K562 (cell line): ENCODE measurements around the gene NDUFAF3. TPM values are rescaled to one million over a fixed set of nuclear protein-coding genes. Genes with fewer than 3 reads are reported as not detected.

Experiments
- BCLAF1 ChIP-seq, 2 experiments: fragments of 450-650 bp in 1 of 2; IDR thresholded peaks; 2 replicates each; pipeline ENCODE4 v1.6.1; 2011 to 2017; ENCODE audit warnings: low read depth in 2 of 2, antibody characterized with exemption in 1 of 2, borderline replicate concordance in 1 of 2, low read length in 1 of 2, mild to moderate bottlenecking in 1 of 2, mixed read lengths in 1 of 2; ENCODE audit not compliant: control insufficient read depth in 1 of 2
- BCOR ChIP-seq: fragments of 450-650 bp; IDR thresholded peaks from 2 replicates; pipeline ENCODE4 v1.6.1; 2016
- CBX8 ChIP-seq: fragments of 200-600 bp; sonication (generic); IDR thresholded peaks from 2 replicates; pipeline ENCODE4 v1.6.1; 2012; ENCODE audit warnings: borderline replicate concordance, mixed run types, low read depth, mild to moderate bottlenecking, moderate library complexity, mixed read lengths, low read length, control low read depth, inconsistent platforms; ENCODE audit not compliant: poor library complexity, severe bottlenecking; ENCODE audit errors: extremely low read depth
- CTCF ChIP-seq, 3 experiments: IDR thresholded peaks in 2 of 3; conservative IDR thresholded peaks in 1 of 3; 2 replicates each; pipeline ENCODE4 v1.5.1; 2011 to 2012; ENCODE audit warnings: low read length in 3 of 3, mild to moderate bottlenecking in 3 of 3, control low read depth in 2 of 3, improper control_type of control experiment in 1 of 3, inconsistent platforms in 1 of 3, low read depth in 1 of 3, mixed read lengths in 1 of 3, moderate library complexity in 1 of 3; ENCODE audit not compliant: insufficient read depth in 2 of 3
- GTF2F1 ChIP-seq: IDR thresholded peaks from 2 replicates; pipeline ENCODE4 v1.6.1; 2011; ENCODE audit warnings: low read depth, low read length, improper control_type of control experiment
- HOMEZ ChIP-seq: fragments of 250-450 bp; sonication (Bioruptor Pico); IDR thresholded peaks from 2 replicates; pipeline ENCODE4 v1.4.0; 2020; ENCODE audit warnings: mild to moderate bottlenecking, moderate library complexity
- NFIX ChIP-seq: fragments of 250-450 bp; sonication (Bioruptor Pico); IDR thresholded peaks from 2 replicates; pipeline ENCODE4 v1.4.0; 2020; ENCODE audit warnings: low read depth, mild to moderate bottlenecking, moderate library complexity
- TCF3 ChIP-seq: sonication (generic); formaldehyde crosslinking; IDR thresholded peaks from 2 replicates; pipeline ENCODE4 v1.4.0; 2020; ENCODE audit warnings: mild to moderate bottlenecking, missing genetic modification reagents
- ZC3H11A ChIP-seq: IDR thresholded peaks from 2 replicates; pipeline ENCODE4 v1.6.1; 2012; ENCODE audit warnings: low read depth, low read length, improper control_type of control experiment
- ZC3H4 ChIP-seq: sonication (generic); formaldehyde crosslinking; IDR thresholded peaks from 2 replicates; pipeline ENCODE4 v1.9.0; 2021; ENCODE audit warnings: missing genetic modification reagents, borderline replicate concordance
- polyA plus RNA-seq, 8 experiments: library from polyadenylated mRNA; depleted of rRNA in 4 of 8; stranded (reverse) in 5 of 8; unstranded in 3 of 8; fragments of >200 nt; fragmentation: Nextera tagmentation in 2 of 8; fragmentation: Illumina TruSeq in 1 of 8; extraction: Ambion mirVana in 2 of 8; extraction: Trizol in 1 of 8; gene quantifications; 2 replicates each; pipeline versions ENCODE4 v1.2.1 to v1.2.3, GENCODE V29; 2011 to 2014; ENCODE audit warnings: inconsistent platforms in 1 of 8, missing spikeins in 1 of 8
- total RNA-seq, 7 experiments: library from RNA; depleted of rRNA in 6 of 7; stranded (reverse); fragments of >200 nt in 6 of 7; fragmentation: Illumina TruSeq in 2 of 7; extraction: Trizol in 2 of 7; gene quantifications; 2 replicates each; pipeline versions ENCODE4 v1.2.1 to v1.2.3, GENCODE V29; 2011 to 2021; ENCODE audit warnings: low replicate concordance in 1 of 7
- TF ChIP-seq, protein P1 (sequence below): sonication (generic); formaldehyde crosslinking; IDR thresholded peaks from 2 replicates; pipeline ENCODE4 v1.8.1; 2023; ENCODE audit warnings: mild to moderate bottlenecking, missing genetic modification reagents
- TF ChIP-seq, protein P2 (sequence below): sonication (generic); formaldehyde crosslinking; IDR thresholded peaks from 2 replicates; pipeline ENCODE4 v1.8.0; 2022; ENCODE audit warnings: mild to moderate bottlenecking, missing genetic modification reagents

NDUFAF3 gene
- total and polyA plus RNA-seq, 9 of the 15 experiments (the other 6 are each of a cell fraction or from before 2014, with no cell fraction given) = 17.0 to 127 (median 36.3) TPM

- TF ChIP-seq HOMEZ (CRISPR knock-in tag) = no peak
- TF ChIP-seq TCF3 = no peak; the same call in 1 of the 2 replicates
- no peak for TF ChIP-seq CBX8
- no peak for TF ChIP-seq ZC3H11A
- TF ChIP-seq BCLAF1 (IDR thresholded peaks at IDR 0.05; ENCODE audit: borderline replicate concordance in 1 of 2, control insufficient read depth in 1 of 2, low read depth in 2 of 2, low read length in 1 of 2) = no peak
- TF ChIP-seq, protein P1, sequence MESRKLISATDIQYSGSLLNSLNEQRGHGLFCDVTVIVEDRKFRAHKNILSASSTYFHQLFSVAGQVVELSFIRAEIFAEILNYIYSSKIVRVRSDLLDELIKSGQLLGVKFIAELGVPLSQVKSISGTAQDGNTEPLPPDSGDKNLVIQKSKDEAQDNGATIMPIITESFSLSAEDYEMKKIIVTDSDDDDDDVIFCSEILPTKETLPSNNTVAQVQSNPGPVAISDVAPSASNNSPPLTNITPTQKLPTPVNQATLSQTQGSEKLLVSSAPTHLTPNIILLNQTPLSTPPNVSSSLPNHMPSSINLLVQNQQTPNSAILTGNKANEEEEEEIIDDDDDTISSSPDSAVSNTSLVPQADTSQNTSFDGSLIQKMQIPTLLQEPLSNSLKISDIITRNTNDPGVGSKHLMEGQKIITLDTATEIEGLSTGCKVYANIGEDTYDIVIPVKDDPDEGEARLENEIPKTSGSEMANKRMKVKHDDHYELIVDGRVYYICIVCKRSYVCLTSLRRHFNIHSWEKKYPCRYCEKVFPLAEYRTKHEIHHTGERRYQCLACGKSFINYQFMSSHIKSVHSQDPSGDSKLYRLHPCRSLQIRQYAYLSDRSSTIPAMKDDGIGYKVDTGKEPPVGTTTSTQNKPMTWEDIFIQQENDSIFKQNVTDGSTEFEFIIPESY = no peak; the same call in 1 of the 2 replicates
- no peak for TF ChIP-seq NFIX (CRISPR knock-in tag)
- TF ChIP-seq, protein P2, sequence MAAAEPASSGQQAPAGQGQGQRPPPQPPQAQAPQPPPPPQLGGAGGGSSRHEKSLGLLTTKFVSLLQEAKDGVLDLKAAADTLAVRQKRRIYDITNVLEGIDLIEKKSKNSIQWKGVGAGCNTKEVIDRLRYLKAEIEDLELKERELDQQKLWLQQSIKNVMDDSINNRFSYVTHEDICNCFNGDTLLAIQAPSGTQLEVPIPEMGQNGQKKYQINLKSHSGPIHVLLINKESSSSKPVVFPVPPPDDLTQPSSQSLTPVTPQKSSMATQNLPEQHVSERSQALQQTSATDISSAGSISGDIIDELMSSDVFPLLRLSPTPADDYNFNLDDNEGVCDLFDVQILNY (CRISPR knock-in tag) = 0 out of 2 replicates have a peak, but pooled peaks have one; percentile 31
- TF ChIP-seq CTCF (IDR thresholded peaks at IDR 0.05 in 2 of 3, conservative IDR thresholded peaks at IDR 0.05 in 1 of 3; ENCODE audit: insufficient read depth in 2 of 3, low read depth in 1 of 3, low read length in 3 of 3) = peak in 1 of 3 experiments; percentile 28; a peak in 2 of 6 replicates
- TF ChIP-seq ZC3H4 (CRISPR knock-in tag) = no peak; the same call in 1 of the 2 replicates
- 0 out of 2 replicates have a peak, but pooled peaks have one; percentile 84 for TF ChIP-seq GTF2F1
- TF ChIP-seq BCOR = no peak
Observed at GRCh38 chr3:49028673-49029562, 7.0 kb downstream of the NDUFAF3 start, which contains the start of gene IMPDH2 (continued).
